ENCODE data around the gene MYCN.

DNA sequence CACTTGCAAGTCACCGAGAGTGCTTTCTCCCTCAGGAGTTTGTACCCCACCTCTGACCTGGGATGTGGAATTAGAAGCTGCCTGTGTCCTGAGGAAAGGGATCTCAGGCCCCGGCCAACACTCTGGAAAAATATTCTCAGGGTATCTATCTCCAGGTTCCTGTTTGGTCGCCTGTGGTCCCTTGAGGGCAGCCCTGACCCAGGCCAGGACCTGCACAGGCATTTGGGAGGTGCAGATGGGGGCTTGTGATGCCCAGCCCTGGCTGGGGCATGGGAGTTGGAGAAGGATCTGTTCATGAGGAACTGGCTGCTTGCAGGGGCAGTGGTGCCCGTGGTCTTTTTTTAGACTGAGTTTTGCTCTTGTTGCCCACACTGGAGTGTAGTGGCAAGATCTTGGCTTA lies 46.3 kb downstream of the MYCN start:
- TF ChIP-seq, protein P1, sequence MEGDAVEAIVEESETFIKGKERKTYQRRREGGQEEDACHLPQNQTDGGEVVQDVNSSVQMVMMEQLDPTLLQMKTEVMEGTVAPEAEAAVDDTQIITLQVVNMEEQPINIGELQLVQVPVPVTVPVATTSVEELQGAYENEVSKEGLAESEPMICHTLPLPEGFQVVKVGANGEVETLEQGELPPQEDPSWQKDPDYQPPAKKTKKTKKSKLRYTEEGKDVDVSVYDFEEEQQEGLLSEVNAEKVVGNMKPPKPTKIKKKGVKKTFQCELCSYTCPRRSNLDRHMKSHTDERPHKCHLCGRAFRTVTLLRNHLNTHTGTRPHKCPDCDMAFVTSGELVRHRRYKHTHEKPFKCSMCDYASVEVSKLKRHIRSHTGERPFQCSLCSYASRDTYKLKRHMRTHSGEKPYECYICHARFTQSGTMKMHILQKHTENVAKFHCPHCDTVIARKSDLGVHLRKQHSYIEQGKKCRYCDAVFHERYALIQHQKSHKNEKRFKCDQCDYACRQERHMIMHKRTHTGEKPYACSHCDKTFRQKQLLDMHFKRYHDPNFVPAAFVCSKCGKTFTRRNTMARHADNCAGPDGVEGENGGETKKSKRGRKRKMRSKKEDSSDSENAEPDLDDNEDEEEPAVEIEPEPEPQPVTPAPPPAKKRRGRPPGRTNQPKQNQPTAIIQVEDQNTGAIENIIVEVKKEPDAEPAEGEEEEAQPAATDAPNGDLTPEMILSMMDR (IDR thresholded peaks at IDR 0.05; ENCODE audit: insufficient read depth, low read length, poor library complexity, severe bottlenecking): no peak
- no peak for TF ChIP-seq EZH2phosphoT487 (conservative IDR thresholded peaks at IDR 0.05; ENCODE audit: low read length)
